Neural cell (in vitro differentiated cells): ENCODE data around the gene DMGDH.

Source experiments
- CTCF ChIP-seq: fragments of 450-650 bp; IDR thresholded peaks from 2 replicates; pipeline ENCODE4 v1.5.1; 2014; ENCODE audit warnings: antibody characterized with exemption, mild to moderate bottlenecking, moderate library complexity; ENCODE audit not compliant: poor library complexity, severe bottlenecking
- EP300 ChIP-seq: fragments of 450-650 bp; conservative IDR thresholded peaks from 2 replicates; pipeline ENCODE4 v1.6.1; 2014; ENCODE audit warnings: antibody characterized with exemption, mild to moderate bottlenecking, moderate library complexity; ENCODE audit not compliant: poor library complexity, severe bottlenecking
- EZH2 ChIP-seq: fragments of 200-600, 300-800 bp; shearing (Covaris generic), sonication (generic); IDR thresholded peaks from 2 replicates; pipeline ENCODE4 v1.6.1; 2014; ENCODE audit warnings: antibody characterized with exemption, low read length, borderline replicate concordance, mild to moderate bottlenecking; ENCODE audit not compliant: insufficient read depth, poor library complexity, severe bottlenecking
- POLR2AphosphoS5 ChIP-seq: IDR thresholded peaks from 2 replicates; pipeline ENCODE4 v1.6.1; 2012
- RAD21 ChIP-seq: fragments of 450-650 bp; conservative IDR thresholded peaks from 2 replicates; pipeline ENCODE4 v1.6.1; 2014; ENCODE audit warnings: antibody characterized with exemption, mild to moderate bottlenecking, moderate library complexity
- REST ChIP-seq: IDR thresholded peaks from 2 replicates; pipeline ENCODE4 v1.6.1; 2012; ENCODE audit warnings: borderline replicate concordance
- TAF1 ChIP-seq: IDR thresholded peaks from 2 replicates; pipeline ENCODE4 v1.6.1; 2012; ENCODE audit warnings: low read depth

- TF ChIP-seq CTCF (no peak), EP300 (no peak), EZH2 (no peak), TAF1 (no peak), RAD21 (no peak), REST (no peak), POLR2AphosphoS5 (no peak)
Observed at GRCh38 chr5:78971998-78972397, 97.5 kb downstream of the DMGDH start.
